ENCODE data around the gene VPS37C.

DNA sequence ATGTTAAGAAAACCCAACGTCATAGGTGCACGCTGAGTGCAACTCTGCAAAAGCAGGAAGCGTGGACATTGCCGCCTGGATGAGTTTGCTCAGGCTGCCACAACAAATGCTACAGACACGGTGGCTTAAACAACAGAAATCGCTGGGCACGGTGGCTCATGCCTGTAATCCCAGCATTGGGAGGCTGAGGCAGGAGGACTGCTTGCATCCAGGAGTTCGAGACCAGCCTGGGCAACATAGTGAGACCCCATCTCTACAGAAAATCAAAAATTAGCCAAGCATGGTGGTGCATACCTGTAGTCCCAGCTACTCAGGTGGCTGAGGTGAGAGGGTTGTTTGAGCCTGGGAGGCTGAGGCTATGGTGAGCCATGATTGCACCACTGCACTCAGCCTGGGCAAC lies 28.7 kb upstream of the VPS37C start:
- TF ChIP-seq, protein P1, sequence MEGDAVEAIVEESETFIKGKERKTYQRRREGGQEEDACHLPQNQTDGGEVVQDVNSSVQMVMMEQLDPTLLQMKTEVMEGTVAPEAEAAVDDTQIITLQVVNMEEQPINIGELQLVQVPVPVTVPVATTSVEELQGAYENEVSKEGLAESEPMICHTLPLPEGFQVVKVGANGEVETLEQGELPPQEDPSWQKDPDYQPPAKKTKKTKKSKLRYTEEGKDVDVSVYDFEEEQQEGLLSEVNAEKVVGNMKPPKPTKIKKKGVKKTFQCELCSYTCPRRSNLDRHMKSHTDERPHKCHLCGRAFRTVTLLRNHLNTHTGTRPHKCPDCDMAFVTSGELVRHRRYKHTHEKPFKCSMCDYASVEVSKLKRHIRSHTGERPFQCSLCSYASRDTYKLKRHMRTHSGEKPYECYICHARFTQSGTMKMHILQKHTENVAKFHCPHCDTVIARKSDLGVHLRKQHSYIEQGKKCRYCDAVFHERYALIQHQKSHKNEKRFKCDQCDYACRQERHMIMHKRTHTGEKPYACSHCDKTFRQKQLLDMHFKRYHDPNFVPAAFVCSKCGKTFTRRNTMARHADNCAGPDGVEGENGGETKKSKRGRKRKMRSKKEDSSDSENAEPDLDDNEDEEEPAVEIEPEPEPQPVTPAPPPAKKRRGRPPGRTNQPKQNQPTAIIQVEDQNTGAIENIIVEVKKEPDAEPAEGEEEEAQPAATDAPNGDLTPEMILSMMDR (IDR thresholded peaks at IDR 0.05), result no peak
- TF ChIP-seq POLR2A (IDR thresholded peaks at IDR 0.05) (no peak), POLR2AphosphoS5 (IDR thresholded peaks at IDR 0.05) (no peak)

All from upper lobe of left lung (tissue), 4 donors.